Astrocyte of the spinal cord (primary cell): ENCODE results near the gene SLC35E3.
A peak's percentile ranks its signal among the peaks of the same experiment; 100 is the strongest.
"Not testable (repeated sequence)": the region's sequence is repeated elsewhere in the genome, so short reads cannot be mapped to it uniquely, and the experiment has no call there.

Experiments
- DNase-seq: peaks from one replicate; pipeline ENCODE4 v3.0.0; 2011; ENCODE audit warnings: low read depth, low spot score
- H3K4me3 ChIP-seq: 2 replicates; pipeline ENCODE4 v1.5.1; 2011; ENCODE audit warnings: low read depth, mild to moderate bottlenecking, low read length, moderate library complexity
- in situ Hi-C: cut with HindIII; loops from 2 replicates; pipeline ENCODE4 v1.10.0; 2017; ENCODE audit warnings: low sequenced_read_pairs
- TF ChIP-seq, protein P1 (sequence below): IDR thresholded peaks from 2 replicates; pipeline ENCODE4 v1.5.1; 2012; ENCODE audit warnings: low read depth, mild to moderate bottlenecking, low read length, inconsistent platforms

The SLC35E3 gene

DNA sequence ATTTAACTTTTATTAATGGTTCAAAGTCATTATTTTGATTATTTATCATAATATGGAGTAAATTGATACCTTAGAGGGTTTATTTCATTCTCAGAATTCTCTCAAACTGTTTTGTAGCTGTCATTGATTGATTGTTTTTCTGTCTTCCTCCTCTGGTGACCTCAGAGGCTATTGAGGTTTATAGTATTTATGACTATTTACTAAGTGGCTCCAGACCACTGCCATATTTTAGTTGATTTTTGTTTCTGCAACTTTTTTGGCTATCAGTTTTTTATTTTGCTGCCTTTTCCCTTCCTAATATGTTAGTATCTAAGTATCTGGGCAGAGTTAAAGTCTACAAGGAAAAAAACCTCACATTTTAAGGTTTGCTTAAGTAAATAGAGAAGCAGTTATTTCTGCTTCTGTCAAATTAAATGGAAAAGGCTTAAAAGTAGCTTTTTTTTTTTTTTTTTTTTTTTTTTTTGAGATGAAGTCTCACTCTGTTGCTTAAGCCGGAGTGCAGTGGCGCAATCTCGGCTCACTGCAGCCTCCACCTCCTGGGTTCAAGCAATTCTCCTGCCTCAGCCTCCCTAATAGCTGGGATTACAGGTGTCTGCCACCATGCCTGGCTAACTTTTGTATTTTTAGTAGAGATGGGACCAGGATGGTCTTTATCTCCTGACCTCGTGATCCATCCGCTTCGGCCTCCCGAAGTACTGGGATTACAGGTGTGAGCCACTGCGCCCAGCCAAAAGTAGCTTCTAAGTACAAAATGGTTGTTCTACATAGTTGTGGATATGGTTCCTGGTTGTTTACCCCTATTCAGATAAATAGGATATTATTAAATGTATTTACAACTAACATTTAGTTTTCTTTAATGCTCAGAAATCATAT, 70.2 kb downstream of the SLC35E3 start:
- in situ Hi-C loops, result no loop called here
- TF ChIP-seq, protein P1, sequence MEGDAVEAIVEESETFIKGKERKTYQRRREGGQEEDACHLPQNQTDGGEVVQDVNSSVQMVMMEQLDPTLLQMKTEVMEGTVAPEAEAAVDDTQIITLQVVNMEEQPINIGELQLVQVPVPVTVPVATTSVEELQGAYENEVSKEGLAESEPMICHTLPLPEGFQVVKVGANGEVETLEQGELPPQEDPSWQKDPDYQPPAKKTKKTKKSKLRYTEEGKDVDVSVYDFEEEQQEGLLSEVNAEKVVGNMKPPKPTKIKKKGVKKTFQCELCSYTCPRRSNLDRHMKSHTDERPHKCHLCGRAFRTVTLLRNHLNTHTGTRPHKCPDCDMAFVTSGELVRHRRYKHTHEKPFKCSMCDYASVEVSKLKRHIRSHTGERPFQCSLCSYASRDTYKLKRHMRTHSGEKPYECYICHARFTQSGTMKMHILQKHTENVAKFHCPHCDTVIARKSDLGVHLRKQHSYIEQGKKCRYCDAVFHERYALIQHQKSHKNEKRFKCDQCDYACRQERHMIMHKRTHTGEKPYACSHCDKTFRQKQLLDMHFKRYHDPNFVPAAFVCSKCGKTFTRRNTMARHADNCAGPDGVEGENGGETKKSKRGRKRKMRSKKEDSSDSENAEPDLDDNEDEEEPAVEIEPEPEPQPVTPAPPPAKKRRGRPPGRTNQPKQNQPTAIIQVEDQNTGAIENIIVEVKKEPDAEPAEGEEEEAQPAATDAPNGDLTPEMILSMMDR, result no peak
- H3K4me3 ChIP-seq, result no peak overlapping the region
- no peak for DNase-seq

DNA sequence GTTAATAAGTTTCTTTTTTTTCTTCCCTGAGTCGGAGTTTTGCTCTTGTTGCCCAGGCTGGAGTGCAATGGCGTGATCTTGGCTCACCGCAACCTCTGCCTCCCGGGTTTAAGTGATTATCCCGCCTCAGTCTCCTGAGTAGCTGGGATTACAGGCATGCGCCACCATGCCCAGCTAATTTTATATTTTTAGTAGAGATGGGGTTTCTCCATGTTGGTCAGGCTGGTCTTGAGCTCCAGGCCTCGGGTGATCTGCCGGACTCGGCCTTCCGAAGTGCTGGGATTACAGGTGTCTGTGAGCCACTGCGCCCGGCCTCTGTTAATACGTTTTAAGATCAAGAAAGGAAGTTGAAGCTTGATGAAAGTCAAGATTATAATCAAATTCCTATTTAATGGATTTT, 73.5 kb downstream of the SLC35E3 start:
- H3K4me3 ChIP-seq, in situ Hi-C loops: not testable (repeated sequence)

DNA sequence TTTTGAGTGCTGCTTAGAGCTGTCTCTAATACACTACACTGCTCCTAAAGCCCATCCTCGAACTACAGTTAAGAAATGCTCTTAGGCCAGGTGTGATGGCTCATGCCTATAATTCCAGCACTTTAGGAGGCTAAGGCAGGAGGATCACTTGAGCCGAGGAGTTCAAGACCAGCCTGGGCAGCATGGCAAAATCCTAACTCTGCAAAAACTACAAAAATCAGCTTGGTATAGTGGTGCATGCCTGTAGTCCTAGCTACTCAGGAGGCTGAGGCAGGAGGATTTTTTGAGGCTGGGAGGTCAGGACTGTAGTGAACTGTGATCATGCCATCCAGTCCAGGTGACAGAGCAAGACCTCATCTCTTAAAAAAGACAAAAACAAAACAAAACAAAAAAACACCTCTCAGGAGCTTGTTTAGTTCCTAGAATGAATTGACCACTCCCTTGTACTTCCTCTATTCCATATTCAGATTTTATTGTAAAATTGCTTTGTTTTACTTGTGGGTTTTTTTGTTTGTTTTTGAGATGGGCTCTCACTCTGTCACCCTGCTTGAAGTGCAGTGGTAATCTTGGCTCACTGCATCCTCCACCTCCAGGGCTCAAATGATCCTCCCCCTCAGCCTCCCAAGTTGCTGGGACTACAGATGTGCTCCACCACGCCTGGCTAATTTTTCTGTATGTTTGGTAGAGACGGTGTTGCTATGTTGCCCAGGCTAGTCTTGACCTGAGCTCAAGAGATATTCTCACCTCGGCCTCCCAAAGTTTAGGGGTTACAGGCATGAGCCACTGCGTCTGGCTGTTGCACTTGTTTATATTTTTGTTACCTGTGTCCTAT, 75.6 kb downstream of the SLC35E3 start:
- in situ Hi-C loops, result no loop called here
- H3K4me3 ChIP-seq, result no peak overlapping the region
- no peak for DNase-seq
- TF ChIP-seq, protein P1, result no peak

More for the DNA sequence above, 73.5 kb downstream of the SLC35E3 start:
- not testable (repeated sequence) for DNase-seq

DNA sequence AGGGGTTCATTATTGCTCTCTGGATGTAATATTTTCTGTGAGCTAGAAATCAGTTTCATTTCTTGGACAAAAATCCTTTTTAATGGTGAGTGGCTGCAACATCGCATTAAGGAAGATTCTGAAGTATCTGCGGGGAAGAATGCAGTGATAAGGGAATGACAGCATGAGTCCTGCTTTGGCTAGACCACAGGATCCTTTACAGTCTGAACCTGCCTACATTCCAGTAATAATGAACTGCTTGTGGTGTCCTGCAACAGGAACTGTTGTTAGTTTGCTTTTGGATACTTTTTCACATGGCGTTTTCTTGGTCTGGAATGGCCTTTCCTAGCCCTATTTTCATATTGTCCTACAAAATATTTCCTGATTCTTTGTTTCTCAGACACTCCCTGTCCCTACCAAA, 77.7 kb downstream of the SLC35E3 start:
- peak; percentile 54 for DNase-seq
- in situ Hi-C loops, result no loop called here
- TF ChIP-seq, protein P1, result no peak
- H3K4me3 ChIP-seq, result no peak overlapping the region

DNA sequence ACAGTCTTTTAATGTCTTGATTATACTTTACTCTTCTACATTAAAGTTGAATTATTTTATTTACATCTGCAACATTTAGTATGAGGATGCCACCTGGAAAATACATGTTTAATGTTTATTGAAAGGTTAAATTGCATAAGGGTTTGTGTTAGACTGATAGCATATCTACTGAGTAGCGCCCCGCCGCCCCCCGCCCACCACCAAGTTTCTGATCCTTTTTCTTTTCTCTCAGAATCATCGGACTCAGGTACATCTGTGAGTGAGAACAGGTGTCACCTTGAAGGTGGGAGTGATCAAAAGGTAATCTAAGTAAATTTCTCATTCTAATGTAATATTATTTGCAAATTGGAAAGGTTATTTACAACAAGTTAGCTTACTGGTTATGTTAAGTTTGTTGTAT, 78.2 kb downstream of the SLC35E3 start:
- in situ Hi-C loops, result no loop called here
- H3K4me3 ChIP-seq, result no peak overlapping the region
- TF ChIP-seq, protein P1, result no peak
- no peak for DNase-seq

DNA sequence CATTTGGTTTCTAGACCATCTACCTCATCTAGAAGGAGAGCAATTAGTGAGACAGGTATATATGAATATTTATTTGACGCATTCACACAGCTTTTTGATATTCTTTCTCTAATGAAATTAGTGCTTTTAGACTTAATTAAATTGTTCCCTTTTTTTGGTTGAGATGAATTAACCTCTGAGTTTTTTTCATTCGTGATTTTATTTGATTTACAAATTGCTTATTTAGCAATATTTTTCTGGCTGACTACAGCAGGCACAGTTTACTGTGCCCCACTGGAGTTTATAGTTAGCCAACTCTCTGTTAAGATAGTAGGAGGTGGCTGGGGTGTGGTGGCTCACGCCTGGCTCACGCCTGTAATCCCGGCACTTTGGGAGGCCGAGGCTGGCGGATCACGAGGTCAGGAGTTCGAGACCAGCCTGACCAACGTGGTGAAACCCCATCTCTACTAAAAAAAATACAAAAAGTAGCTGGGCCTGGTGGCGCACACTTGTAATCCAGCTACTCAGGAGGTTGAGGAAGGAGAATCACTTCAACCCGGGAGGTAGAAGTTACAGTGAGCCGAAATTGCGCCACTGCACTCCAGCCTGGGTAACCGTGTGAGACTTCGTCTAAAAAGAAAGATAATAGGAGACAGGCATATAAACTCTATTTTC, 78.7 kb downstream of the SLC35E3 start:
- DNase-seq, result no peak
- in situ Hi-C loops, result no loop called here

More for the DNA sequence above, 78.7 kb downstream of the SLC35E3 start:
- TF ChIP-seq, protein P1, result no peak
- H3K4me3 ChIP-seq, result no peak overlapping the region
